ENCODE measurements around the gene FOSL1.

GRCh38 chr11:65864706-65865471 lies 35.3 kb downstream of the FOSL1 start:
- TF ChIP-seq, protein P1, sequence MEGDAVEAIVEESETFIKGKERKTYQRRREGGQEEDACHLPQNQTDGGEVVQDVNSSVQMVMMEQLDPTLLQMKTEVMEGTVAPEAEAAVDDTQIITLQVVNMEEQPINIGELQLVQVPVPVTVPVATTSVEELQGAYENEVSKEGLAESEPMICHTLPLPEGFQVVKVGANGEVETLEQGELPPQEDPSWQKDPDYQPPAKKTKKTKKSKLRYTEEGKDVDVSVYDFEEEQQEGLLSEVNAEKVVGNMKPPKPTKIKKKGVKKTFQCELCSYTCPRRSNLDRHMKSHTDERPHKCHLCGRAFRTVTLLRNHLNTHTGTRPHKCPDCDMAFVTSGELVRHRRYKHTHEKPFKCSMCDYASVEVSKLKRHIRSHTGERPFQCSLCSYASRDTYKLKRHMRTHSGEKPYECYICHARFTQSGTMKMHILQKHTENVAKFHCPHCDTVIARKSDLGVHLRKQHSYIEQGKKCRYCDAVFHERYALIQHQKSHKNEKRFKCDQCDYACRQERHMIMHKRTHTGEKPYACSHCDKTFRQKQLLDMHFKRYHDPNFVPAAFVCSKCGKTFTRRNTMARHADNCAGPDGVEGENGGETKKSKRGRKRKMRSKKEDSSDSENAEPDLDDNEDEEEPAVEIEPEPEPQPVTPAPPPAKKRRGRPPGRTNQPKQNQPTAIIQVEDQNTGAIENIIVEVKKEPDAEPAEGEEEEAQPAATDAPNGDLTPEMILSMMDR (optimal IDR thresholded peaks at IDR 0.05 in 1 of 3, IDR thresholded peaks at IDR 0.05 in 1 of 3, conservative IDR thresholded peaks at IDR 0.05 in 1 of 3; ENCODE audit: extremely low read depth in 1 of 3, insufficient read depth in 2 of 3, low read length in 3 of 3): no peak
- no peak for TF ChIP-seq EZH2 (IDR thresholded peaks at IDR 0.05; ENCODE audit: low read length)

Measured in keratinocyte (primary cell).